GM18870 (cell line): ENCODE measurements around the gene EBF4.

Experiments used
- ATAC-seq: cut with Tn5 transposase; IDR thresholded peaks from one replicate; pipeline ENCODE4 v1.9.1; 2021; ENCODE audit warnings: moderate library complexity; ENCODE audit not compliant: unreplicated experiment

The EBF4 gene

GRCh38 chr20:2741881-2742280 lies 49.3 kb downstream of the EBF4 start:
- no peak for ATAC-seq

- no peak for ATAC-seq
Observed at GRCh38 chr20:2742431-2742830, 49.9 kb downstream of the EBF4 start.

- ATAC-seq = no peak
Observed at GRCh38 chr20:2742934-2743559, 50.5 kb downstream of the EBF4 start.

GRCh38 chr20:2745060-2745910 lies 52.7 kb downstream of the EBF4 start:
- no peak for ATAC-seq

GRCh38 chr20:2745936-2746635 lies 53.5 kb downstream of the EBF4 start:
- ATAC-seq = no peak

GRCh38 chr20:2746636-2747265 lies 54.2 kb downstream of the EBF4 start:
- ATAC-seq = no peak

- no peak for ATAC-seq
Observed at GRCh38 chr20:2747676-2748235, 55.2 kb downstream of the EBF4 start.

- ATAC-seq = no peak
Observed at GRCh38 chr20:2748551-2749342, 56.2 kb downstream of the EBF4 start.

GRCh38 chr20:2749343-2749950 lies 56.9 kb downstream of the EBF4 start:
- ATAC-seq = no peak

- no peak for ATAC-seq
Observed at GRCh38 chr20:2749951-2750490, 57.4 kb downstream of the EBF4 start.

- no peak for ATAC-seq
Observed at GRCh38 chr20:2750491-2751251, 58.1 kb downstream of the EBF4 start.

GRCh38 chr20:2751347-2751877 lies 58.8 kb downstream of the EBF4 start:
- ATAC-seq = no peak

GRCh38 chr20:2751878-2752566 lies 59.4 kb downstream of the EBF4 start:
- ATAC-seq = no peak

- no peak for ATAC-seq
Observed at GRCh38 chr20:2752567-2753460, 60.2 kb downstream of the EBF4 start.

GRCh38 chr20:2753461-2754040 lies 61.0 kb downstream of the EBF4 start:
- ATAC-seq = no peak

GRCh38 chr20:2754424-2754823 lies 61.8 kb downstream of the EBF4 start:
- no peak for ATAC-seq
